Measurements from ENCODE around the gene GPR151.
A peak's percentile ranks its signal among the peaks of the same experiment; 100 is the strongest.
"Not testable (repeated sequence)": the region's sequence is repeated elsewhere in the genome, so short reads cannot be mapped to it uniquely, and the experiment has no call there.

Gene GPR151

DNA sequence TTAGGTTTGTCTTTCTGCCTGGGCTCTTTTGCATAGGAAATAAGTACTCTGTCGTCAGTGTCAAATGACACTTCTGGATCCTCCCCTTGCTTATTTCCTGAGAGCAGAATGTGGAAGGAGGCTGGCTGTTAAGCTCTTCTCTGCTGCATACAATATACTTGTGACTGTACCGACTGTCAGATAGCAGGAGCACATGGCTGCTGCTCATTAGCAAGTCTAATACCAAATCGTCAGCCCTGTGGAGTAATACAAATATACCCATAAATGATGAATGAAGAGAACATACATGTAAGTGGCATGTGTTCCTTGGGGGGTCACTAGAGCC lies at the start of gene GPR151:
Gene GPR151, minus strand, starts transcription at position 40 of the 325 bp plus-strand sequence. CDS start 77 bp downstream, outside the sequence.
- DNase-seq, result no peak

GRCh38 chr5:146564007-146564762 lies 48.2 kb upstream of the GPR151 start:
- DNase-seq, result no peak

DNA sequence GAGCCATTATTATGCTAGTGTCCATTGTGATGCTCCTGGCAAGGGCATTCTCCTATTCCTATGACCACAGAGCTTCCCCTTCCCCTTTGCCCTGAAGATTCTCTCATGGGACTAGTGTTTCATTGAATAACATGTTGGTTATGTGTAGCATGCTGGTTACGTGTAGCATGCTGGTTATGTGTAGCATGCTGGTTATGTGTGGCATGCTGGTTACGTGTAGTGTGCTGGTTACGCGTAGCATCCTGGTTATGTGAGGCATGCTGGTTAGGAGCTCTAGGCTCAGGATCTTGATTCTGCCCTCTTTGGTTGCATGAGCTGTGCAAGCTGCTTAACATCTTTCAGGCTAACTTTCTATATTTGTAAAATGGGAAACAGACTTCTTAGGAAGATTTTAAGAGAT lies 46.5 kb upstream of the GPR151 start:
- no peak for DNase-seq

DNA sequence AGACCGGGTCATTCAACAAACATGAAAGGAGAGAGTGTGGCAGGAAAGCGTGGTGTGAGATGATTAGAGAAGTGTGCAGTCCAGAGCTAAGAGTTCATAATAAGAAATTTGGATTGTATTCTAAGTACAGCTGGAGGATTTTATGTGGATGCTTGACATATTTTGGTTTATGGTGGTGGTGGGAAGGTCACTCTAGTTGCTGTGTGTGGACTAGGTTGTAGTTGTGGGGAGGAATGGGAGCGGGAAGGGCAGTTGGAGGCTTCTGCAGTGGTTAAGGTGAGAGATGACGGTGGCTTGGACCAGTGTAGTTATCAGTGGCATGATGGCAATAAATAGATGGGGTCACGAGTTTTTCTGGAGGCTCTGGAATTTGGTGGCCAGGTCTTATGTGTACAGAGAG lies 45.7 kb upstream of the GPR151 start:
- no peak for DNase-seq

GRCh38 chr5:146560205-146560812 lies 44.3 kb upstream of the GPR151 start:
- peak; percentile 17 for DNase-seq

DNA sequence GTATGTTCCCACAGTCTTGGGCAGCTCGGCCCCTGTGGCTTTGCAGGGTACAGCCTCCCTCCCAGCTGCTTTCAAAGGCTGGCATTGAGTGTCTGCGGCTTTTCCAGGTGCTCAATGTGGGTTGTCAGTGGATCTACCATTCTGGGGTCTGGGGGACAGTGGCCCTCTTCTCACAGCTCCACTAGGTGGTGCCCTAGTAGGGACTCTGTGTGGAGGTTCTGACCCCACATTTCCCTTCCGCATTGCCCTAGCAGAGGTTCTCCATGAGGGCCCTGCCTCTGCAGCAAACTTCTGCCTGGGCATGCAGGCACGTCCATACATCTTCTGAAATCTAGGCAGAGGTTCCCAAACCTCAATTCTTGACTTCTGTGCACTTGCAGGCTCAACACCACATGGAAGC lies 40.9 kb upstream of the GPR151 start:
- not testable (repeated sequence) for DNase-seq

DNA sequence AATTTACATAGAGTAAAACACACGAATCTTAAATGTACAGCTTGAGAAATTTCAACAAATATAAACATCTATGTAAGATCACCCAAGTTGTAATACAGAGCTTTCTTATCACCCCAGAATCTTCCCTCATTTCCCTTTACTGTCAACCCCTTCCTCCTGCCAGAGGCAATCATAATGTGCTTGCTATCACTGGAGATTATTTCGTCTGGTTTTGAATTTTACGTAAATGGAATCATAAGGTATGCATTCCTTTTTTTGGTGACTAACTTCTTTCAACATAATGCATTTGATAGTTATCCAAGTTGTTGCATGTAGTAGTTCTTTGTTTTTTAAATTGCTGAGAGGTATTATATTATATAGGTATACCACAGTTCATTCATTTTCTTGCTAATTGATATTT lies 37.5 kb upstream of the GPR151 start:
- no peak for DNase-seq

DNA sequence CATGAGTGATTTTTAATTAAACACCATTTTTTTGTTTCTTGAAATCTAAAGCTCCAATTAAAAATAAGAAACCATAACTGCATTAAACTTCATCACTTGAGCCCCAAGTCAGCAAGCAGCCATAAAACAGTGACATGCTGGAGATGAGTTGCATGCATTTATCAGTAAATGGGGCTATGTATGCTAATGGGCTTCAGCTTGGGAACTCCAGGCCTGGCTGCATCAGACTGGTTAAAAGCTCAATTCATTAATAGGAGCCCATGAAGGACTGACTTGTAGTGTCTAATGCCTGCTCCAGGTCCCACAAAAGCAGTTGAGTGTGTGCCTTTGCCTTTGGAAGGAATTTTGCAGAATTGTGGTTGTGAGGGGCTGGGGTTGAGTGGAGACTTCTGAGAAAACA lies 33.6 kb upstream of the GPR151 start:
- DNase-seq, result no peak

DNA sequence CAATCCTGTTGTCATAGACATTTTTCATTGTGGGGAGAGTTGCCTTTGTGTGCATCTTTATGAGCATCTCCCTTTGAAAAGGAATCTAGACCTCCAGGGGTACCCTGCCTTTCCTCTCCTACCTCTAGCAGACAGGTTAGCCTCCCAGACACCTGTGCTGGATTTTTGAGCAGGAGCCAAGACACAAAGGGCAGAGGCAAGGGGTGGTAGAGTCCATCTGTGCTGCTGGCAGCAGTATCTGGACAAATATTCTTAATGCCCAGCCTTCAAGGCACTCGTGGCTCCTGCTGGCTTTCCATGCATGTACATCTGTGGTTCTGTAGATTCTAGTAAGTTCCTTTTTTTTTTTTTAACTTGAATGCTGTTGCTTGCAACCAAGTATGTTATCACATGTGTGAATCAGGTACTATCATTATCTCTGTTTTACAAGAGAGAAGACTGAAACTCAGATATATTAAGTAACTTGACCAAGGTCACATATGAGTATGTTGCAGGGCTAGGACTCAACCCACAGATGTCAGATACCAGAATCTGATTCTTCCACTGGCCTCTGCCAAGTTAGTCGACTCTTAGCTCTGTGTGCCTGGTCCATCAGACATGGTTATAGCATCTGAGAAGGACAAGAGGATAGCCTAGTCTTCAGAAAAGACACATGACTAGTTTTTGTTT lies 32.9 kb upstream of the GPR151 start:
- DNase-seq, result no peak

DNA sequence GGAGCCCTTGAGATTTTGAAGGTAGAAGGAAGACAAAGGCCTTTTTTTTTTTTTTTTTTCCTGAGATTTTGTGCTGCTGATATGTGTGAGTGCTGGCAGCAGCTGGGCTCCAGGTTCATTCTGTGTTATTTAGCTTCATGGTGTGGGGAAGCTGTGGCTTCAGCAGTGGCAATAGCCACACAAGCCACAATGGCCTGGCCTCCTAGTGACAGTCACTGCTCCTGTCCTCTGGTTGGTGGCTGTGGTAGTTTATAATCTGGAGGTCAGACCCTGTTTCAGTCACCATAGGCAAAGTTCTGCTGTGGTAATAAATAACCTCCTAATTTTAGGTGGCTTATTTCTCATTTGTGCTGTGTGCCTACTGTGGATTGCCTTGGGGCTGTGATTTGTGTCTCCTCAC lies 28.2 kb upstream of the GPR151 start:
- DNase-seq, result no peak

- peak; percentile 48 for DNase-seq
These were observed 26.2 kb upstream of the GPR151 start for GRCh38 chr5:146541958-146542849.

DNA sequence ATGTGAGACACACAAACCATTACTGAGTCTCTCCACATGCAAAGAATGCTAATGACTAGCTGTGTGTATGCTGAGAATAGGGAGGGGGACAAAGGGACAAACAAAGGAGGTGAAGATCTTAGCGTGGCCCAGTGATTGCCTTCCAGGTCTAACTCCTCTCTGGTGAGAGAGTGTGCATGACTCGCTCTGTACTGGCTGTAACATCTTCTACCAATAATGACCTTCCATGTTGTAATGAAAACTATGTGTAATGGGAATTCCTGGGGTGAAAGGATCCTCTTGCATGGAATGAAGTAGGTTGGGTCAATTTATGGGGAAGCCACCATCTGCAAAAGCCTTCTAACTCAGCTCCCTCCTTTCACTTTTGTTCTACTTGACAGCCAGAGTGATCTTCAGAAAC lies 24.4 kb upstream of the GPR151 start:
- DNase-seq, result no peak

GRCh38 chr5:146539973-146540372 lies 24.0 kb upstream of the GPR151 start:
- no peak for DNase-seq

GRCh38 chr5:146538432-146538831 lies 22.4 kb upstream of the GPR151 start:
- no peak for DNase-seq

- DNase-seq, result no peak
These were observed 17.9 kb upstream of the GPR151 start for GRCh38 chr5:146533882-146534281.

- DNase-seq, result peak; percentile 32
These were observed 17.4 kb upstream of the GPR151 start for GRCh38 chr5:146533260-146533857.

GRCh38 chr5:146529984-146530383 lies 14.0 kb upstream of the GPR151 start:
- no peak for DNase-seq

DNA sequence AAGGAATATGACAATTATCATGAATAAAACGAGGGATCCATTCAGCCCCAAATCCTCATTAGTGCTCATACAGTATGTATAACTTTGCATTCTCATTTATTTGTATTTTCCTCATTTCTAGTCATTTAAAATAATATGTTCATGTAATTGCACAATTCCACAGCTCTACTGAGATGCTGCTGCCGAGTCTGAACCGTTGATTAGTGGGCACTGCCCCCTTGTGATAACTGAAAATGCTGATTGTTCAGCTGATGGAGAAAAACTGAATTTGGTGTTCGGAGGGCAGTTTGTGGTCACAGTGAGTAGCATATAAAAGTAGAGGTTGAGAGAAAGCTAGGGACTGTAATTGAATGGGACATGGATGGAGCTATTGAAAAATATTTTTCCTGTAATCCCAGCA lies 12.2 kb upstream of the GPR151 start:
- DNase-seq, result no peak

- no peak for DNase-seq
These were observed 11.8 kb upstream of the GPR151 start for GRCh38 chr5:146527785-146528184.

- no peak for DNase-seq
These were observed 7.7 kb upstream of the GPR151 start for GRCh38 chr5:146523698-146524097.

GRCh38 chr5:146521403-146522106 lies 5.6 kb upstream of the GPR151 start:
- no peak for DNase-seq

DNA sequence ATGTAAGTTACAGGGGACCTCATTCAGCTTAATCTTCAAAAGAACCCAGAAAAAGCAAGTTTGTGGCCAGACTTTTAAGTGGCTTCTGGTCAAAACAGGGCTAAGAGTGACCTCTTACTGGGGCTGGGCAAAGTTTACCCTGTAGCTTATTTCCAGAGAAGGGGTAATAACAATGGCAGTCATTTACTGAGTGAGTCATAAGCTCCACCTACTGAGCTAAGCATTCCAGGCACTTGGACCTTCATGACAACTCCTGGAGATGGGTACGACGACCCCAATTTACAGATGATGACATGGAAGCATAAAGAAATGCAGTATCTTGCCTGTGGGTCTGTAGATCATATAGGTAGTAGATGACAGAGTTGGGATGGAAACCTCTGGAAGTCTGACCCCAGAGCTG lies 4.7 kb upstream of the GPR151 start:
- DNase-seq, result no peak
